GM12891 (cell line): ENCODE results near the gene MEGF6.

Experiments
- PAX5 ChIP-seq: IDR thresholded peaks from 2 replicates; pipeline ENCODE4 v1.6.1; 2011; ENCODE audit warnings: low read length, moderate library complexity, mild to moderate bottlenecking; ENCODE audit not compliant: insufficient read depth, severe bottlenecking
- POLR2A ChIP-seq: IDR thresholded peaks from 2 replicates; pipeline ENCODE4 v1.6.1; 2011; ENCODE audit warnings: low read depth, low read length, control low read depth
- POLR2AphosphoS5 ChIP-seq: IDR thresholded peaks from 2 replicates; pipeline ENCODE4 v1.6.1; 2011; ENCODE audit warnings: low read depth, low read length, control low read depth
- TAF1 ChIP-seq: IDR thresholded peaks from 2 replicates; pipeline ENCODE4 v1.6.1; 2011; ENCODE audit warnings: low read depth, low read length, control low read depth

- TF ChIP-seq POLR2A (no peak), POLR2AphosphoS5 (no peak), PAX5 (no peak), TAF1 (no peak)
Measured at GRCh38 chr1:3600354-3600753, 11.0 kb downstream of the MEGF6 start.
